Measurements from ENCODE around the gene DDX10.

DDX10 gene

GRCh38 chr11:108824545-108824944 is 159.7 kb downstream of the DDX10 start:
- no peak for DNase-seq
- TF ChIP-seq GATA1 (IDR thresholded peaks at IDR 0.05; ENCODE audit: low read depth, low read length) (no peak), POLR2A (IDR thresholded peaks at IDR 0.05; ENCODE audit: low read length) (no peak)

DNA sequence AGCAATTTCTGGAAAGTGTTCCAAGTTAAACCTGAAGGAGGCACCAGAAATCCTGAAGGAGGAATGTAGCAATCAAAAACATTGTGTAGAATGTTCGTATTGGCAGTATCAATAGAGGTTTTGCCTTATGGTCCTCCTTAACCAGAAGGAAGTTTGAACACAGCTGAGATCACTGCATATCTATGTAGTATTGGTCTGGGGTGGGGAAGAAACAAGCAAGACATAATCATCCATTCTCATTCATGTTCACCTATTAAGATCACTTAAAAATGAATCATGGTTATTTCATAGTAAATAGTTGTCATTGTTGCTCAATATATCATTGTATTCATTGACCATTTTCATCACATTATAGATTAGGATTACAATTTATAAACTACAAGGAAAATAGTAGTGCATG is 160.5 kb downstream of the DDX10 start:
- DNase-seq = no peak
- TF ChIP-seq POLR2A (IDR thresholded peaks at IDR 0.05; ENCODE audit: low read length) (no peak), GATA1 (IDR thresholded peaks at IDR 0.05; ENCODE audit: low read depth, low read length) (no peak)

DNA sequence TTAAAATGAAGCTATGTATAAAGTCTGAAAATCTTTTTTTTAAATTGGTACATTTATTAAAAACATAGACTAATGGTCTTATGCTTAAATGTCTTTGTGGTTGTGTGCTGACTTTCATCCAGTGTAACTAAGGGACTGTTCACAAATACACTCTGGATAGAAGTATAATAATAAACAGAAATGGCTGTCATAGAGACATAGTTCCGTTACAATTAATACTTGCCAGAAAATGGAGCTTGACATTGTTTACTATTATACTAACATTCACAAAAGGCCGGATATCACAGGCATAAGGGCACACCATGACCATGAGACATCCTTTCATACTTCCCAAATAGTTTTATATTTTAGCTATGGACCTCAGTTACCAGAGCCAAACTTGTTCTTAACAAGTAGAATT is 161.3 kb downstream of the DDX10 start:
- TF ChIP-seq POLR2A (IDR thresholded peaks at IDR 0.05; ENCODE audit: low read length) (no peak), GATA1 (IDR thresholded peaks at IDR 0.05; ENCODE audit: low read depth, low read length) (no peak)
- no peak for DNase-seq

GRCh38 chr11:108835624-108836023 is 170.8 kb downstream of the DDX10 start:
- TF ChIP-seq GATA1 (IDR thresholded peaks at IDR 0.05; ENCODE audit: low read depth, low read length) = no peak
- no peak for TF ChIP-seq POLR2A (IDR thresholded peaks at IDR 0.05; ENCODE audit: low read length)
- no peak for DNase-seq

GRCh38 chr11:108836541-108836940 is 171.7 kb downstream of the DDX10 start:
- DNase-seq = no peak
- TF ChIP-seq POLR2A (IDR thresholded peaks at IDR 0.05; ENCODE audit: low read length) (no peak), GATA1 (IDR thresholded peaks at IDR 0.05; ENCODE audit: low read depth, low read length) (no peak)

- no peak for DNase-seq
- TF ChIP-seq GATA1 (IDR thresholded peaks at IDR 0.05; ENCODE audit: low read depth, low read length) (no peak), POLR2A (IDR thresholded peaks at IDR 0.05; ENCODE audit: low read length) (no peak)
These were observed 173.4 kb downstream of the DDX10 start for GRCh38 chr11:108838102-108838791.

GRCh38 chr11:108838792-108839105 is 173.9 kb downstream of the DDX10 start:
- DNase-seq = no peak
- TF ChIP-seq POLR2A (IDR thresholded peaks at IDR 0.05; ENCODE audit: low read length) (no peak), GATA1 (IDR thresholded peaks at IDR 0.05; ENCODE audit: low read depth, low read length) (no peak)

DNA sequence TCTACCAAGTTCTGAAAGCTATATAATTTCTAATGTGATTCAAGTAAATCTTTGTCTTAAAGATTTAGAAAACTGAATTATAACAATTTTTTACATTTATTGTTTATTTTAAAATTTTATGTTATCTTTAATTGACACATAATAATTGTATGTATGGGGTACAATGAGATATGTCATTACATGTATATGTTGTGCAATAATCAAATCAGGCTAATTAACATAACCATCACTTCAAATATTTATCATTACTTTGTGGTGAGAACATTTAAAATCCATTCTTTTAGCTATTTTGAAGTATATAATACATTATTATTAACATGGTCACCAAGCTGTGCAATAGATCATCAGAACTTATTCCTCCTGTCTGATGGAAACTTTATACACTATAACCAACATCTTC is 181.1 kb downstream of the DDX10 start:
- TF ChIP-seq GATA1 (IDR thresholded peaks at IDR 0.05; ENCODE audit: low read depth, low read length) (no peak), POLR2A (IDR thresholded peaks at IDR 0.05; ENCODE audit: low read length) (no peak)
- no peak for DNase-seq

- TF ChIP-seq POLR2A (IDR thresholded peaks at IDR 0.05; ENCODE audit: low read length) (no peak), GATA1 (IDR thresholded peaks at IDR 0.05; ENCODE audit: low read depth, low read length) (no peak)
- DNase-seq = no peak
These were observed 182.6 kb downstream of the DDX10 start for GRCh38 chr11:108847298-108847990.

- TF ChIP-seq GATA1 (IDR thresholded peaks at IDR 0.05; ENCODE audit: low read depth, low read length) (no peak), POLR2A (IDR thresholded peaks at IDR 0.05; ENCODE audit: low read length) (no peak)
- no peak for DNase-seq
These were observed 186.9 kb downstream of the DDX10 start for GRCh38 chr11:108851781-108852180.

DNA sequence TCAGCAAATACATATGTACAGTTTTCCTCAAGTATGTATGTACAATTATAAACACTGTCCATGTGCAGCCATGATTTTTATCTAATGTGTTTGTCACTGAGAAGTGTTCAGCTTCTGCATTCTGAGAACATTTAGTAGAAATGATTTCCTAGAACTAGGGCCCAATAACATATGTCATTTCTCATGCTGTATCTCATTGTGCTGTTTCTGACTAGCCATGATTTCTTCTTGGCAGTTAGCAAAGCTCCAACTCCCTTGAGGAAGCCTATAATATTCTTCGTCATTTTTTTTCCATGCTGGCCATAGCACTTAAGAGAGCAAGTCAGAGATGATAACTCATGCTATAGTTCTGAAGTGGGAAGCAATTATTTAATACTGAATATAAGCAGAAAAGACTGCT is 187.8 kb downstream of the DDX10 start:
- TF ChIP-seq GATA1 (IDR thresholded peaks at IDR 0.05; ENCODE audit: low read depth, low read length) (no peak), POLR2A (IDR thresholded peaks at IDR 0.05; ENCODE audit: low read length) (no peak)
- DNase-seq = no peak

DNA sequence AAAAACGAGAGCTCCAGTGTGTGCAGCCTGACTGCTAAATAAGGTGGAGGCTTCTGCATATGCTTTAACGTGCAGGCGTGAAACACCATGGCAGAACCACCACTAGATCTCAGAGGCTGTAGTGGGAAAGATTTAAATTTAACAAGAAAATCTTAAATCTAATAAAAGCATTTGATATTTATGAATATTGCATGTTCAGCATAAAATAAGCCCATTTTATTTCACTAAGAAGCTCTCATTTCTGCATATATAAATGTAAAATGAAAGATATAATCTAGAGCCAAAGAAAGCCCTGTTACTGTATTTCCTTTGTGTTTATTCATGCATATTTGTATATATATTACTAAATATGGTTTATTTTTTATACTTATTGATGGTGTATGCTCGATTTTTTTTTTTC is 188.3 kb downstream of the DDX10 start:
- DNase-seq = no peak
- TF ChIP-seq GATA1 (IDR thresholded peaks at IDR 0.05; ENCODE audit: low read depth, low read length) (no peak), POLR2A (IDR thresholded peaks at IDR 0.05; ENCODE audit: low read length) (no peak)

- DNase-seq = no peak
- TF ChIP-seq POLR2A (IDR thresholded peaks at IDR 0.05; ENCODE audit: low read length) (no peak), GATA1 (IDR thresholded peaks at IDR 0.05; ENCODE audit: low read depth, low read length) (no peak)
These were observed 189.0 kb downstream of the DDX10 start for GRCh38 chr11:108853864-108854263.

DNA sequence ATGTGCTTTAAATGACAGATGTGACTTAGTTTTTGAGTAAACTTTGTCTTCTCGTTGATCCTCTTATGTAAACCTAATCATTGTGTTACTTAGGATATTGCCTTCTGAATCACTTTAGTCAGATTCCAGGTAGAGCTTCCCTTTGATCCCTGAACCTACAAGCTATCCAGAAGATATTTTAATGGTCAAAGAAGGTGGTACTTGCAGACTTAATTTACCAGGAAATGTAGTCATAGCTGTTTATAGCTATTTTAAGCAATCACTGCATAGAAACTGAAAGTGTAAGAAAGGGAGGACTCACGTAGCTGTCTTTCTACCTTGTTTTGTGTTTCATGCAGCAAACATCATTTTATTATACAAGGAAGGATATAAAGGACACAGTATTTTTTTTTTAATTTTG is 189.5 kb downstream of the DDX10 start:
- TF ChIP-seq POLR2A (IDR thresholded peaks at IDR 0.05; ENCODE audit: low read length) = no peak
- TF ChIP-seq GATA1 (IDR thresholded peaks at IDR 0.05; ENCODE audit: low read depth, low read length) = no peak
- no peak for DNase-seq

DNA sequence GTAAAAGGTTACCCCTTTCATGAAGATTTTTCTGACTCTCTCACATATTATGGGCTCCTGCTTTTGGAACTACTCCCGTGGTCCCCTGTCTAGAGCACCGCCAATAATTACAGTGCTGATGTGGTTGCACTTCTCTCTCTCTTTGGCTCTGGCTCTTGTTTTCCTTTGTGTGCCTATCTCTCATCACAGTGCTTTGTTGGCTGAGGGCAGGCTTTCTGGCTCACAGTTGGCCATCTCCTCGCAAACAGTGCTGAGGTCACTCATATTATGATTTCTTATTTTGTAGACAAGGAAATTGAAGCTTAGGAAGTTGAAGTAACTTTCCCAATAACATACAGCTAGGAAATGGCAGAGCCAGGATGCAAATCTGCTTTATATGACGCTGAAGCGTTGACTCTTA is 192.5 kb downstream of the DDX10 start:
- TF ChIP-seq GATA1 (IDR thresholded peaks at IDR 0.05; ENCODE audit: low read depth, low read length) (no peak), POLR2A (IDR thresholded peaks at IDR 0.05; ENCODE audit: low read length) (no peak)
- DNase-seq = no peak

All from erythroblast (primary cell).